ENCODE results near the gene UHMK1. TPM values are rescaled to one million over a fixed set of nuclear protein-coding genes. Genes with fewer than 3 reads are reported as not detected.

UHMK1 gene
- total RNA-seq, 1 experiment from 2014 or later = 207 TPM

DNA sequence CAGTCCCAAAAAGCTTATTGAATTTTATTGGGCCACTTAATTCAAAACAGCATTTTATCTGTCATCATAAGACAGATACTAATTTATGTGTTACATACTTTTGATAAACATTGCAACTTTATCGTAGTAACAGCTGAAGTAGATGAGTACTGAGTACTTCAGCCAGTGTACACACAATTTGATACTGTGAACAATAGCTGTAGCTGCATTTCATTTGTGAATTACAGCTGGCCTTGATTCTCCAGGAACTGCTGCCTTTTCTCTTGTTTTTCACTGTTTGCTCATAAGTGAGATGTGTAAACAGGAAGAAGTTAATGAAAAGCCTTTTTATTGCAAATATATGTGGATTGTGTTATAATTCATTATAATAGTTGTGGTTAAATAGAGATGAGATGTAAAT is 74.1 kb downstream of the UHMK1 start:
- peaks cover 23% of the 10 kb centered on the region; the same call in 1 of the 2 replicates for H3K36me3 ChIP-seq (ENCODE audit: insufficient read depth, low read length)
- H2AFZ ChIP-seq (ENCODE audit: low read length) = no peak overlapping the region
- no peaks in the 10 kb centered on the region for H3K27me3 ChIP-seq (ENCODE audit: low read length)
- DNase-seq = no peak
- no peak overlapping the region for H3K9ac ChIP-seq (ENCODE audit: low read length)
- no peaks in the 10 kb centered on the region for H3K4me1 ChIP-seq (ENCODE audit: low read length)
- H3K9me2 ChIP-seq (replicated peaks; ENCODE audit: insufficient read depth, low read length) = no peaks in the 10 kb centered on the region
- H3K79me2 ChIP-seq (ENCODE audit: low read length) = peaks cover 91% of the 10 kb centered on the region
- no peak overlapping the region for H3K27ac ChIP-seq (ENCODE audit: low read length)
- no peaks in the 10 kb centered on the region for H4K20me1 ChIP-seq (ENCODE audit: insufficient read depth, low read depth, low read length)
- H3K9me3 ChIP-seq (ENCODE audit: low read length) = no peaks in the 10 kb centered on the region
- no peak overlapping the region for H3K4me3 ChIP-seq (ENCODE audit: low read length)
- H3K4me2 ChIP-seq (ENCODE audit: low read depth, low read length, poor library complexity, severe bottlenecking) = no peak overlapping the region

DNA sequence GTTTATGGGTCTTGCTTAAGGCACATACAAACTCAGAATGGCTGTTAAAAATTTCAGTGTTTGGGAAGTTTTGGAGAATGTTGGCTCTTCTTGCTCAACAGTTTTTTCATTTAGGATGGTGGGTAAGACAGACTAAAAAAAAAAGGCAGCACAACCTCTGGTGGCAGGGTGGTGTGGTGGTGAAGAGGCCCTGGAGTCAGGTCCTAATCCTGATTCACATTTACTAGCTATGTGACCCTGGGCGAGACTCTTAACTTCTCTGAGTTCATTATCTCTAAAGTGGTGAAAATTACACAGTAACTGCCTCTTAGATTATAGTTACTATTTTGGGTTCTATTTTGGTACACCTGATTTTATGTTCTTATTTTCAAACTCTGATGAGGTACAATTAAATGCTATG is 75.5 kb downstream of the UHMK1 start:
- Histone ChIP-seq H3K9me3 (ENCODE audit: low read length) (no peaks in the 10 kb centered on the region), H3K4me3 (ENCODE audit: low read length) (no peak overlapping the region), H3K27ac (ENCODE audit: low read length) (no peak overlapping the region), H3K27me3 (ENCODE audit: low read length) (no peaks in the 10 kb centered on the region), H3K79me2 (ENCODE audit: low read length) (peaks cover 85% of the 10 kb centered on the region), H3K36me3 (ENCODE audit: insufficient read depth, low read length) (peaks cover 18% of the 10 kb centered on the region; the same call in 1 of the 2 replicates), H3K4me1 (ENCODE audit: low read length) (no peaks in the 10 kb centered on the region), H3K4me2 (ENCODE audit: low read depth, low read length, poor library complexity, severe bottlenecking) (no peak overlapping the region), H2AFZ (ENCODE audit: low read length) (no peak overlapping the region), H4K20me1 (ENCODE audit: insufficient read depth, low read depth, low read length) (no peaks in the 10 kb centered on the region), H3K9ac (ENCODE audit: low read length) (no peak overlapping the region), H3K9me2 (replicated peaks; ENCODE audit: insufficient read depth, low read length) (no peaks in the 10 kb centered on the region)
- DNase-seq = no peak

DNA sequence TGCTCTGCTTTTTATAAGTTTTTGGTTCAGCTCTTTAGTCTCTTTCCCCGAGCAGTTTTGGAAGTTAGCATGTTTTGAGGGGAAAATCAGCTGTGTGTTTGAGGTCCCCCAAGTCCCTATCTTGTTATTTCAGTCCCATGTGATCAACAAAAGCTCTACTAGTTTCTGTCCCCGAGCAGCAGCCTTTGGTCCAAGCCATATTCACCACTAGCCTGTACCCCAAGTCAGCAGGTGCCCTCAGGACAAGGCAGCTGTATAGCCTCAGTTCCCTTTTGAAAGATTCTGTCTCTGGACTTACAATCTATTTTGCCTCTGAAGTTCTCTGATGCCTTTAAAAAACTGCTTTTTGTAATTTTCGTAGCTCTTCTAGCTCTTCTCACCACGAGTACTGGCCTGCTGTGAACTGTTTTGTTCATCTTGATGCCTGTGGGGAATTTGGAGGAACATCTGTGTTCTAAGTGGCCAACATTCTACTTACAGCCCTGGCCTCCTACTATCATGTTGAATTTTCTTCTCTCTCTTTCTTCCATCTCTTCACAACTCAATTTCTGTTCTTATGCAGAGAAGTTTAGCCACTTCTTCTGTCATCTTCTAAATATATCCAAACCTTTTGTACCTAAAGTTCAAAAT is 80.6 kb downstream of the UHMK1 start:
- no peaks in the 10 kb centered on the region for H3K9me2 ChIP-seq (replicated peaks; ENCODE audit: insufficient read depth, low read length)
- H3K36me3 ChIP-seq (ENCODE audit: insufficient read depth, low read length) = peaks cover 14% of the 10 kb centered on the region; the same call in 1 of the 2 replicates
- H3K4me1 ChIP-seq (ENCODE audit: low read length) = no peaks in the 10 kb centered on the region
- peaks cover 35% of the 10 kb centered on the region for H3K79me2 ChIP-seq (ENCODE audit: low read length)
- no peaks in the 10 kb centered on the region for H3K27me3 ChIP-seq (ENCODE audit: low read length)
- no peak overlapping the region for H3K9ac ChIP-seq (ENCODE audit: low read length)
- no peak overlapping the region for H3K4me3 ChIP-seq (ENCODE audit: low read length)
- no peaks in the 10 kb centered on the region for H3K9me3 ChIP-seq (ENCODE audit: low read length)
- H2AFZ ChIP-seq (ENCODE audit: low read length) = no peak overlapping the region
- H3K27ac ChIP-seq (ENCODE audit: low read length) = no peak overlapping the region
- DNase-seq = no peak
- no peak overlapping the region for H3K4me2 ChIP-seq (ENCODE audit: low read depth, low read length, poor library complexity, severe bottlenecking)
- H4K20me1 ChIP-seq (ENCODE audit: insufficient read depth, low read depth, low read length) = no peaks in the 10 kb centered on the region

DNA sequence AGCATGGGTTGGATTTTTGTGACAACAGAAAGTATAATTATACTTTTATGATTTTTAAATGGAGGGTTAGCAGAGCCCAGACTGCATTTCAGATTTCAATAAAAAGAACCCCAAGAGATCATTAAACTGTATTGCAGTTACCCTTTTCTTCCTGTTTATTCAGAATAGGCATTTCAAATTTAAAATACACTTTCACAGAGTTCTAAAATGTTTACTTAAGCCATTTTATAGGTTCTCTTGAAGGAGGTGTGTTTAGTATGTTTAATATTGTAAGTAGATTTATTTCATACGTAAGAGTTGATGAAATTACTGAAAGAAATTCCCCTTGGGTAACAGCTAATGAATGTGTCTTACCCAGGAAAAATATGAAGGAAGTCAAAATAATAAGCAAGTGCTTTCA is 81.3 kb downstream of the UHMK1 start:
- Histone ChIP-seq H4K20me1 (ENCODE audit: insufficient read depth, low read depth, low read length) (no peaks in the 10 kb centered on the region), H3K79me2 (ENCODE audit: low read length) (peaks cover 27% of the 10 kb centered on the region), H2AFZ (ENCODE audit: low read length) (no peak overlapping the region), H3K9ac (ENCODE audit: low read length) (no peak overlapping the region), H3K9me2 (replicated peaks; ENCODE audit: insufficient read depth, low read length) (no peaks in the 10 kb centered on the region), H3K4me1 (ENCODE audit: low read length) (no peaks in the 10 kb centered on the region), H3K36me3 (ENCODE audit: insufficient read depth, low read length) (peaks cover 14% of the 10 kb centered on the region; the same call in 1 of the 2 replicates), H3K4me2 (ENCODE audit: low read depth, low read length, poor library complexity, severe bottlenecking) (no peak overlapping the region), H3K27me3 (ENCODE audit: low read length) (no peaks in the 10 kb centered on the region), H3K4me3 (ENCODE audit: low read length) (no peak overlapping the region), H3K9me3 (ENCODE audit: low read length) (no peaks in the 10 kb centered on the region), H3K27ac (ENCODE audit: low read length) (no peak overlapping the region)
- DNase-seq = no peak

Small RNAs within 50 kb of the gene (small RNA-seq; reads per million reads assigned to genes)
- not detected for gene UQCRBP2

Other genes starting within 250 kb of the UHMK1 start
- gene SPATA46, start 121.0 kb upstream of the UHMK1 start, total RNA-seq (2014; rRNA removed; shearing (Covaris generic); ENCODE audit: low replicate concordance) = not detected in 2 replicates
- not detected in 2 replicates for gene C1orf226, start 116.1 kb upstream of the UHMK1 start, total RNA-seq (2014; rRNA removed; shearing (Covaris generic); ENCODE audit: low replicate concordance)
- not detected in 2 replicates for gene SH2D1B, start 85.7 kb upstream of the UHMK1 start, total RNA-seq (2014; rRNA removed; shearing (Covaris generic); ENCODE audit: low replicate concordance)
- gene UAP1, start 63.9 kb downstream of the UHMK1 start, total RNA-seq (2014; rRNA removed; shearing (Covaris generic); ENCODE audit: low replicate concordance) = 44.1 and 58.9 TPM in 2 replicates
- 0.43 and 0.67 TPM in 2 replicates for gene DDR2, start 134.6 kb downstream of the UHMK1 start, total RNA-seq (2014; rRNA removed; shearing (Covaris generic); ENCODE audit: low replicate concordance)

Measured in Karpas-422 (cell line).